Coronary artery (tissue), 2 donors: Measurements from ENCODE around the gene DHX34.

Experiments
- DNase-seq: peaks from one replicate; pipeline ENCODE4 v3.0.0-alpha.2; 2017; ENCODE audit warnings: low spot score
- H3K27ac ChIP-seq, 2 donors: fragments of 200-600 bp; sonication (generic); one replicate each; pipeline ENCODE4 v1.5.1; 2016 to 2019
- H3K4me3 ChIP-seq: fragments of 200-600 bp; sonication (generic); 2 replicates; pipeline ENCODE4 v1.5.1; 2016; ENCODE audit warnings: mild to moderate bottlenecking, moderate library complexity
- CTCF ChIP-seq: fragments of 200-600 bp; sonication (generic); IDR thresholded peaks from one replicate; pipeline ENCODE4 v1.5.1; 2019; ENCODE audit warnings: antibody characterized with exemption

Gene DHX34

GRCh38 chr19:47422417-47423163 is 73.5 kb downstream of the DHX34 start:
- no peak for TF ChIP-seq CTCF
- no peak overlapping the region for H3K4me3 ChIP-seq
- H3K27ac ChIP-seq: no peak overlapping the region
- no peak for DNase-seq

DNA sequence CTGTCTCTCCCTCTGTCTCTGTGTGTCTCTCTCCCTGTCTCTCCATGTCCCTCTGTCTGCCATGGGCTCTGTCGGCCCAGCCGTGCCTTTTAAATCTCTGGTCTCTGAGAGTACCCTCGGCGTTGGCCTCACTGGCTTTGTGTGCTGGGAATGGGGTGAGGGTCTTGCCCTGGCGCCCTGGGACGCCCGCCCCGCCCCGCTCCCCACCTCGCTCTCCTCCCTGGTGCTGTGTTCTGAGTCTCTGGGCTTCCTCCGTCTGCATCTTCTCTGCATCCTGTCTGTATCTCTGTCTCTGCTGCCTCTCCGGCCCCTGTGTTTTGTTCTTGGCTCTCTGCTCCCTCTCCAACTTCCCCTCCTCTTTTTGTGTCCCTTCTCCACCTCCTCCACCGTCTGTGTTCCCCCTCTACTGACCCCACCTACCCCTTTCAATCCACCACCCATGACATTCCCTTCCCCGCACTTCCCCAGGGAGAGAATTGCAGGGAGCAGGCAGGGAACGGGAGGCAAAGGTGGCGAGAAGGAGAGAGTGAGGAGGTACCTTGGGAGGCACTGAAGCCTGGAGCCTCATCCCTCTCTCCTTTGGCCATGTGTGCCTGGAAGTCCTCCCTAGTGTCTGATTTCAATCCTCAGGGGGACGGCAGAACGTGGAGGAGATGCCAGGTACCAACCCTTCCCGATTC is 74.2 kb downstream of the DHX34 start:
- Histone ChIP-seq H3K4me3 (no peak overlapping the region), H3K27ac (no peak overlapping the region)
- TF ChIP-seq CTCF: no peak
- DNase-seq: no peak

DNA sequence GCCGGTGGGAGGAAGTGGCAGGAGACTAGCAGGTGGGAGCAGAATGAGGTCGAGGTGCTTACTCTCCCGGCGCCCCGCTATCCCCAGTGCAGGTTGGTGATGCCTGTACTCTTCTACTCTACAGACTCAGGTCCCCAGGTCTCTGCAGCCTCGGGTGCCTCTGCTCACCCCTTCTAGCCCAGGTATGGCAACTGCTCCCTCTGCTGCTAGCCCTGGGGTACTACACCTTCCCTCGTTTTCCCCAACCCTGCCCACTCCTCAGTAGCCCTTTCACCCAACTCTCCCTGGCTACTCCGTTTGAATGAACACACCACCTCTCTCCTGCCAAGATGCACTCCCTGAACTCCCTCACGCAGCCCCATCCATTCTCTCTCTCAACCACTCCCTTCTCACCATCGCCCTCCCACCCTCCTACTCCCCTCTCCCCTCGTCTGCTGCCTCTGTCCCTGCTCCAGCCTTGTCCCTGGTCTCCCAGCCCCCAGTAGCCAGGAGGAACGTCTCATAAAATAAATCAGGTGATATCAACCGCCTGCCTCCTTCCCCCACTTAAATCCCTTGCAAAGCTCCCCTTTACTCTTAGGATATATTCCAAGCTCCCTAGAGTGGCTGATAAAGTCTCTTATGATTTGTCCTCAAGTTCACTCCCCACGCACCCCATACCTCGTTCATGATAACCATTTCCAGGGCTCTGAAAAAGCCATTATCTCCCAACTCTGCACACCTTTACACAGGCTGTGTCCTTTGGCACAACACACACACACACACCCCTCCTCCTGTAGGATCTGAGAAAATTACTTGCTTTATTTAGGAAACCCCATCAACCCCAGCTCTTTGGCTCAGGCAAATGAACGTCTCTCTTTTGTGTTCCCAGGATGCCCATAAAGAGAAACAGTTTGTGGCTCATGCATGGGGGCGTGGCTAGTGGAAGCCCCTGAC is 78.4 kb downstream of the DHX34 start:
- Histone ChIP-seq H3K27ac (no peak overlapping the region), H3K4me3 (peak overlapping the region; percentile 15)
- peak; percentile 75 for TF ChIP-seq CTCF
- DNase-seq: no peak

DNA sequence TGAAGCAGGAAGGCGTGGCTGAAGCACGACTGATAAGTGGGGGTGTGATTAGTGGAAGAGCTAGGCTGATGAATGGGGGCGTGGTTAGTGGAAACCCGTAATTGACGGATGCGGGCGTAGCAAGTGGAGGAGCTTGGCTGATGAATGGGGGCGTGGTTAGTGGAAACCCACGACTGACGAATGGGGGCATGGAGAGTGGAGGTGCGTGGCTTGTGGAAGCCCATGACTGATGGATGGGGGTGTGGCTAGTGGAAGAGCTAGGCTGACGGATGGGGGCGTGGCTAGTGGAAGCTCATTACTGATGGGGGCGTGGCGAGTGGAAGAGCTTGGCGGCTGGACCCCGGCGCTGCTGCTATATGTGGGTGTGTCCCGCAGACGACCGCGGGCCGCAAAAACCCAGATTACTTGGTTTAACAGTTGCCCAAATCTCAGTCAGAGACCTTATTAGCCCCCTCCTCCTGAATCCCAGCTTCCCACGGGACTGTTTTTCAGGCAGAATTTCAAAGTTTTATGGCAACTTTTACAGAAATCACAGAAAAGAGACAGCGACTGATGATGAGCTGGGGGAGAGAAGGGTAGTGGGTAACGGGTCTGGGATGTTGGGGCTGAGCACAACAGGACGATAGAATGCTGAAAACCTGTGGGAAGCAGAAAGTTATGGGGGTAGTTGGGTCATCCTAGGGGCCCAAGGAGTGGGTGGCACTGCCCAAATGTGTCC is 79.2 kb downstream of the DHX34 start:
- TF ChIP-seq CTCF: no peak
- peak overlapping the region; percentile 15 for H3K4me3 ChIP-seq
- H3K27ac ChIP-seq: no peak overlapping the region
- no peak for DNase-seq

DNA sequence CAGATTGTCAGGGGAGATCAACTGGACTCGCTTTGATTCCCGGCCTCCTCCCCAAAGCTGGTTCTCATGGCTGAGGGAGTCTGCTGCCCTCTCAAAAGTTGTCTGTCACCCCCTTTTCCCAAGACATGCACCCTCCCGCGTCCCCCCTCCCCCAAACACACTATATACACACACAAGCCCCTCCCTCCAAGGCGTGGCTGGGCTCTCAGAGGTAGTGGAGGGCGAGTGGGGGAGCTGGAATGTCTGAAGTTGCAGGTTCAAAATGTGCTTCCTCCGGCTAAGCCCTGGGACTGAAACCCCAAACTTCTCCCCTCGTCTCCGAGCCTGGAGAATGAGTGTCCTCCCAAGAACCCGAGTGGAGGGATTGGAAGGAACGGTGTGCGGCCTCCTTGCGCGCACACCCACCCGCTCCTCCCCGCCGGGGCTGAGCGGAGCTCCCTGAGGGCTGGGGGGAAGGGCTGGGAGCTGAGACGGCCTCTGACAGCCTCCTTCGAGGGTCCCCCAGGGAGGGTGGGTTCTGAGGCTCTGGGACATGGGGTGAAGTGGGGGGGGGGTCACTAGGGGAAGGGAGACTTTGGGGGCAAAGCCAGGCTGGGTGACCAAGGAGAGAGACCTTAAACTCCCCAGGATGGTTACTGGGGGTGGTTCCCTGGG is 80.2 kb downstream of the DHX34 start:
- no peak for DNase-seq
- TF ChIP-seq CTCF: no peak
- H3K4me3 ChIP-seq: no peak overlapping the region
- H3K27ac ChIP-seq: no peak overlapping the region

DNA sequence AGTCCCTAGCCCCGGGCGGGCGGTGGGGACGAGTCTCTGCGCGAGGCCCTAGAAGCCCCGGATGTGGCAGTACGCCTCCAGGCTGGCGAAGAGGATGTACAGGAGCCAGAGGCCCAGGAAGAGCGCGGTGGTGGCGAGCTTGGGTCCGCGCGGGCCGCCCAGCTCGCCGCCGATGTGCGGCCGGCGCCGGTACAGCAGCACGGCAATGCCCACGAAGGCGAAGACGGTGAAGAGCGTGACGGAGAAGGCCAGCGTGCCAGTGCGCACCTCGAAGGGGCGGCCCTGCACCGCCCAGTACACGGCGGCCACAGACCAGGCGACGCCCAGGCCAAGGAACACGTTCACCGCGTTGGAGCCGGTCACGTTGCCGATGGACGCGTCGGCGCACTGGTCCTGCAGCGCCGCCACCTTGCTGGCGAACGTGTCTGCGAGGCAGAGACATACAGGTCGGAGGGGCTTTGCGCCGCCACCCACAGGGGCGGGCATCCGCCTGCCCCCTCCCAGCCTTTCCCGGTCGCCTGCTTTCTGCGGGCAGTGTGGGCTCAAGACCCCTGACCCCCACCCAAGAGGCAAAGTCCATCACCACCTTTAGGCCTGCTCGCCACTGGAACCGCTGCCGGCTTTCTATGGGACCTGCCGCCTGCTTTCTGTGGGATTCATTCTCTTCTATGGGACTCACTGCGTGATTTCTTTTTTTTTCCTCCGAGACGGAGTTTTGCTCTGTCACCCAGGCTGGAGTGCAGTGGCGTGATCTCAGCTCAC is 81.1 kb downstream of the DHX34 start:
- Histone ChIP-seq H3K27ac (no peak overlapping the region), H3K4me3 (peak overlapping the region; percentile 62)
- DNase-seq: no peak
- TF ChIP-seq CTCF: no peak
